ENCODE data around the gene HSPBP1. TPM values are rescaled to one million over a fixed set of nuclear protein-coding genes. Genes with fewer than 3 reads are reported as not detected.

HSPBP1 gene
- total RNA-seq, 4 donors from 2014 or later = 17.9 to 46.7 (median 36.7) TPM

GRCh38 chr19:55304279-55304978 is 24.5 kb upstream of the HSPBP1 start:
- no peak for TF ChIP-seq POLR2AphosphoS5 (IDR thresholded peaks at IDR 0.05)
- TF ChIP-seq EP300 (IDR thresholded peaks at IDR 0.05) = no peak
- no peak for TF ChIP-seq POLR2A (IDR thresholded peaks at IDR 0.05)
- no peak for TF ChIP-seq CTCF (IDR thresholded peaks at IDR 0.05)
- H3K9me3 ChIP-seq = no peaks in the 10 kb centered on the region
- no peak for DNase-seq (ENCODE audit: low spot score in 2 of 2)
- H3K4me1 ChIP-seq = peaks cover 12% of the 10 kb centered on the region
- no peaks in the 10 kb centered on the region for H3K36me3 ChIP-seq
- no peak overlapping the region for H3K4me3 ChIP-seq
- WGBS = 90% methylated on average over 4 of the region's 39 CpGs
- no peaks in the 10 kb centered on the region for H3K27me3 ChIP-seq
- H3K27ac ChIP-seq = no peak overlapping the region

- no peak for DNase-seq (ENCODE audit: low spot score in 2 of 2)
- no peaks in the 10 kb centered on the region for H3K27me3 ChIP-seq
- peaks cover 12% of the 10 kb centered on the region for H3K4me1 ChIP-seq
- H3K4me3 ChIP-seq = no peak overlapping the region
- TF ChIP-seq POLR2A (IDR thresholded peaks at IDR 0.05) (no peak), EP300 (IDR thresholded peaks at IDR 0.05) (no peak), POLR2AphosphoS5 (IDR thresholded peaks at IDR 0.05) (no peak)
- H3K9me3 ChIP-seq = no peaks in the 10 kb centered on the region
- no peaks in the 10 kb centered on the region for H3K36me3 ChIP-seq
- WGBS = 97% methylated on average over 11 of the region's 11 CpGs
- no peak overlapping the region for H3K27ac ChIP-seq
Measured at GRCh38 chr19:55303477-55303876, 23.6 kb upstream of the HSPBP1 start.

GRCh38 chr19:55302318-55302703 is 22.4 kb upstream of the HSPBP1 start:
- H3K4me3 ChIP-seq = no peak overlapping the region
- no peaks in the 10 kb centered on the region for H3K9me3 ChIP-seq
- H3K27me3 ChIP-seq = no peaks in the 10 kb centered on the region
- no peaks in the 10 kb centered on the region for H3K36me3 ChIP-seq
- TF ChIP-seq POLR2AphosphoS5 (IDR thresholded peaks at IDR 0.05) (no peak), CTCF (IDR thresholded peaks at IDR 0.05) (no peak), EP300 (IDR thresholded peaks at IDR 0.05) (no peak), POLR2A (IDR thresholded peaks at IDR 0.05) (no peak)
- 69% methylated on average over 10 of the region's 12 CpGs for WGBS
- no peak overlapping the region for H3K27ac ChIP-seq
- DNase-seq (ENCODE audit: low spot score in 2 of 2) = no peak
- peaks cover 12% of the 10 kb centered on the region for H3K4me1 ChIP-seq

- Histone ChIP-seq H3K9me3 (no peaks in the 10 kb centered on the region), H3K27ac (no peak overlapping the region), H3K4me1 (peaks cover 12% of the 10 kb centered on the region), H3K4me3 (peak overlapping the region; percentile 33), H3K36me3 (no peaks in the 10 kb centered on the region), H3K27me3 (no peaks in the 10 kb centered on the region)
- WGBS = 25% methylated on average over 23 of the region's 42 CpGs
- peak; percentile 91 to 92 for DNase-seq (ENCODE audit: low spot score in 2 of 2)
- TF ChIP-seq EP300 (IDR thresholded peaks at IDR 0.05) (no peak), POLR2AphosphoS5 (IDR thresholded peaks at IDR 0.05) (no peak), CTCF (IDR thresholded peaks at IDR 0.05) (peak; percentile 74 to 98), POLR2A (IDR thresholded peaks at IDR 0.05) (no peak)
Measured at GRCh38 chr19:55301459-55302317, 21.8 kb upstream of the HSPBP1 start.

- no peak overlapping the region for H3K4me3 ChIP-seq
- H3K27ac ChIP-seq = no peak overlapping the region
- H3K36me3 ChIP-seq = no peaks in the 10 kb centered on the region
- no peaks in the 10 kb centered on the region for H3K27me3 ChIP-seq
- no peak for TF ChIP-seq EP300 (IDR thresholded peaks at IDR 0.05)
- no peak for TF ChIP-seq CTCF (IDR thresholded peaks at IDR 0.05)
- no peak for TF ChIP-seq POLR2A (IDR thresholded peaks at IDR 0.05)
- no peak for TF ChIP-seq POLR2AphosphoS5 (IDR thresholded peaks at IDR 0.05)
- no peak for DNase-seq (ENCODE audit: low spot score in 2 of 2)
- WGBS = 67% methylated on average over 15 of the region's 15 CpGs
- no peaks in the 10 kb centered on the region for H3K9me3 ChIP-seq
- H3K4me1 ChIP-seq = peaks cover 12% of the 10 kb centered on the region
Measured at GRCh38 chr19:55300886-55301458, 21.1 kb upstream of the HSPBP1 start.
